Adrenal gland (tissue), 19 donors: Measurements from ENCODE around the gene CEP162. TPM values are rescaled to one million over a fixed set of nuclear protein-coding genes. Genes with fewer than 3 reads are reported as not detected.

Experiments
- DNase-seq, 7 donors: peaks; one replicate each; pipeline ENCODE4 v3.0.0-alpha.2; 2019 to 2020
- H3K27ac ChIP-seq, 5 donors: fragments of 200-600 bp; sonication (generic) in 4 of 5; 1 replicate in 3 of 5; 2 replicates in 2 of 5; pipeline versions ENCODE4 v1.5.1 to v1.8.0; 2016 to 2020; ENCODE audit warnings: mild to moderate bottlenecking in 1 of 5
- H3K27me3 ChIP-seq: fragments of 200-600 bp; 2 replicates; pipeline ENCODE4 v1.8.0; 2021
- H3K36me3 ChIP-seq, 2 donors: fragments of 200-600 bp; replicated peaks in 1 of 2; 1 replicate in 1 of 2; 2 replicates in 1 of 2; pipeline versions ENCODE4 v1.5.1 to v1.8.0; 2018 to 2022
- H3K4me1 ChIP-seq, 2 donors: fragments of 200-600 bp; replicated peaks in 1 of 2; 1 replicate in 1 of 2; 2 replicates in 1 of 2; pipeline versions ENCODE4 v1.5.1 to v1.8.0; 2018 to 2021
- H3K4me3 ChIP-seq, 4 donors: fragments of 200-600 bp; sonication (generic) in 3 of 4; one replicate each; pipeline ENCODE4 v1.5.1; 2016 to 2018
- H3K9me3 ChIP-seq, 3 donors: fragments of 200-600 bp; sonication (generic) in 1 of 3; replicated peaks in 1 of 3; 1 replicate in 2 of 3; 2 replicates in 1 of 3; pipeline versions ENCODE4 v1.5.1 to v1.8.0; 2016 to 2021
- CTCF ChIP-seq, 6 experiments: fragments of 450-650 bp in 4 of 6; fragments of 200-600 bp in 2 of 6; sonication (generic) in 1 of 6; IDR thresholded peaks; 1 replicate in 5 of 6; 2 replicates in 1 of 6; pipeline versions ENCODE4 v1.5.1 to v1.8.0; 2016 to 2021; ENCODE audit warnings: antibody characterized with exemption in 6 of 6, mild to moderate bottlenecking in 2 of 6, moderate library complexity in 1 of 6
- POLR2A ChIP-seq, 2 donors: fragments of 450-650 bp; IDR thresholded peaks; one replicate each; pipeline ENCODE4 v1.6.1; 2017; ENCODE audit warnings: antibody characterized with exemption in 2 of 2, mild to moderate bottlenecking in 2 of 2, moderate library complexity in 1 of 2
- WGBS, 4 donors: extraction: QIAGEN DNeasy Blood & Tissue Kit in 2 of 4; methylation state at CpG; one replicate each; pipeline versions ENCODE4 v1.1.5 to v1.1.7; 2013 to 2017; 5-methylcytosine and 5-hydroxymethylcytosine counted together
- intact Hi-C, 2 donors: fragments of 100-400 bp; cut with DNase I; formaldehyde crosslinking; loops; one replicate each; pipeline versions ENCODE4 v1.14.1 to v1.15.0; 2022 to 2023
- long read RNA-seq, 10 donors: library from polyadenylated mRNA in 3 of 10; unstranded in 2 of 10; stranded (forward) in 1 of 10; transcript quantifications; one replicate each; pipeline ENCODE4 v2.0.0 and lab custom pipeline, GENCODE V29; 2021 to 2026
- polyA plus RNA-seq, 3 donors: library from polyadenylated mRNA; stranded (reverse); fragments of 200-250 nt in 2 of 3; fragments of 350-450 nt in 1 of 3; fragmentation: Illumina TruSeq in 1 of 3; extraction: RNeasy Lipid Tissue Mini Kit (QIAGEN cat#74804) in 1 of 3; gene quantifications; one replicate each; pipeline ENCODE4 v1.2.3, GENCODE V29; 2013 to 2014
- total RNA-seq, 9 donors: library from RNA; depleted of rRNA in 4 of 9; stranded (reverse); fragments of >200 nt in 4 of 9; fragments of 120-200 nt in 1 of 9; fragmentation: NEBNext Ultra II Directional in 1 of 9; extraction: Animal tissue kit (Norgen Biotek cat#: 25700) in 1 of 9; gene quantifications; one replicate each; pipeline versions ENCODE4 v1.1.0 to v1.2.4, GENCODE V29; 2013 to 2023
- donor health status: healthy with polysubstance abuse.
- donor health status: Bipolar disorder and iron deficiency.
- donor health status: DM: yes; HTN: yes; CAD: no.
- donor health status: DM: no; HTN: no; CAD: no.
- donor health status: DM: no; HTN: no; CAD: no.
- donor health status: DM: yes; HTN: yes; CAD: no.

Gene CEP162
- total RNA-seq (10 to 100 TPM in 1 of 9 donors, 1 to 10 TPM in 8; 3.2 to 10.6 (median 5.7) TPM), polyA plus RNA-seq (10 to 100 TPM in 1 of 3 donors, 1 to 10 TPM in 2; 5.2 to 15.5 (median 7.0) TPM)
- long read RNA-seq, donor 1 = 0 reads
- long read RNA-seq, donor 2 = 0 reads
- long read RNA-seq, donor 3 = 0 reads
- long read RNA-seq, donor 4, partial matches to known transcripts = 0 of 2 reads
- long read RNA-seq, donor 4, other reads (novel, unspliced or antisense) = 2 of 2 reads
- long read RNA-seq, donor 5, full-length matches to known transcripts = 1 of 5 reads
- long read RNA-seq, donor 5, partial matches to known transcripts = 0 of 5 reads
- long read RNA-seq, donor 5, other reads (novel, unspliced or antisense) = 4 of 5 reads
- long read RNA-seq, donor 6, partial matches to known transcripts = 4 of 6 reads
- long read RNA-seq, donor 6, other reads (novel, unspliced or antisense) = 2 of 6 reads
- long read RNA-seq, donor 7 = 0 reads
- long read RNA-seq, donor 8 = 0 reads
- long read RNA-seq, donor 9 = 0 reads
- long read RNA-seq, donor 10 = 0 reads

- peak; percentile 37 to 92 (median 73) for TF ChIP-seq CTCF (IDR thresholded peaks at IDR 0.05)
- TF ChIP-seq POLR2A (IDR thresholded peaks at IDR 0.05) = no peak
- 0 to 1% (median 0%) methylated on average over 21 to 40 of the region's 40 CpGs for WGBS, 4 donors
- intact Hi-C loops = loop anchor here in 1 of 2 donors (10.0 kb wide), 1 partner anchor 343 kb away; no protein-coding TSS in a partner anchor
- peaks cover 0 to 7% of the 10 kb centered on the region in 2 donors for H3K4me1 ChIP-seq
- peak within 1 kb of the TSS; percentile 57 to 97 (median 82) for H3K4me3 ChIP-seq
- peak; percentile 87 to 97 (median 92) for DNase-seq
- no peaks in the 10 kb centered on the region for H3K36me3 ChIP-seq
- peak within 1 kb of the TSS; percentile 66 to 95 (median 83) for H3K27ac ChIP-seq
- no peaks in the 10 kb centered on the region for H3K27me3 ChIP-seq
- no peaks in the 10 kb centered on the region for H3K9me3 ChIP-seq
Observed at GRCh38 chr6:84227434-84228197, at the start of gene CEP162. CEP162 (minus strand) TSS chr6:84227643; CDS start chr6:84226393, 1,250 bp downstream.

GRCh38 chr6:84274856-84275255 lies 47.4 kb upstream of the CEP162 start:
- H3K27ac ChIP-seq = no peak overlapping the region
- no peaks in the 10 kb centered on the region for H3K9me3 ChIP-seq
- no peak for TF ChIP-seq POLR2A (IDR thresholded peaks at IDR 0.05)
- TF ChIP-seq CTCF (IDR thresholded peaks at IDR 0.05) = no peak
- no peaks in the 10 kb centered on the region for H3K27me3 ChIP-seq
- DNase-seq = no peak
- H3K36me3 ChIP-seq = no peaks in the 10 kb centered on the region
- WGBS, 4 donors = 63 to 81% (median 77%) methylated on average over 2 of the region's 2 CpGs
- H3K4me1 ChIP-seq = no peaks in the 10 kb centered on the region
- intact Hi-C loops = no loop called here
- H3K4me3 ChIP-seq = no peak overlapping the region

- Histone ChIP-seq H3K27ac (no peak overlapping the region), H3K4me1 (no peaks in the 10 kb centered on the region), H3K9me3 (no peaks in the 10 kb centered on the region), H3K27me3 (no peaks in the 10 kb centered on the region), H3K36me3 (no peaks in the 10 kb centered on the region), H3K4me3 (no peak overlapping the region)
- intact Hi-C loops = no loop called here
- WGBS, 4 donors = 52 to 64% (median 58%) methylated on average over 3 of the region's 3 CpGs
- no peak for TF ChIP-seq CTCF (IDR thresholded peaks at IDR 0.05)
- no peak for TF ChIP-seq POLR2A (IDR thresholded peaks at IDR 0.05)
- DNase-seq = no peak
Observed at GRCh38 chr6:84273048-84273809, 45.8 kb upstream of the CEP162 start.
